Mesenchymal stem cell (in vitro differentiated cells and primary cell): Measurements from ENCODE around the gene AUTS2.

Experiments
- DNase-seq: peaks from one replicate; pipeline ENCODE4 v3.0.0-alpha.2; 2013
- H2AFZ ChIP-seq: one replicate; pipeline ENCODE4 v1.6.1; 2013; ENCODE audit warnings: low read depth, mild to moderate bottlenecking, control low read depth, inconsistent platforms, low read length, moderate library complexity
- H2AK5ac ChIP-seq: 2 replicates; pipeline ENCODE4 v1.6.1; 2013; ENCODE audit warnings: low read length, moderate library complexity, mild to moderate bottlenecking, inconsistent platforms; ENCODE audit not compliant: severe bottlenecking
- H2BK120ac ChIP-seq: one replicate; pipeline ENCODE4 v1.6.1; 2013; ENCODE audit warnings: low read depth, mild to moderate bottlenecking, inconsistent platforms, low read length, moderate library complexity
- H2BK12ac ChIP-seq, 2 experiments: one replicate each; pipeline ENCODE4 v1.6.1; 2013; ENCODE audit warnings: inconsistent platforms in 2 of 2, low read length in 2 of 2, mild to moderate bottlenecking in 2 of 2, moderate library complexity in 2 of 2, control low read depth in 1 of 2
- H2BK15ac ChIP-seq: one replicate; pipeline ENCODE4 v1.6.1; 2013; ENCODE audit warnings: mild to moderate bottlenecking, low read depth, inconsistent platforms; ENCODE audit not compliant: poor library complexity, severe bottlenecking
- H2BK5ac ChIP-seq: 2 replicates; pipeline ENCODE4 v1.6.1; 2013; ENCODE audit warnings: low read depth, mild to moderate bottlenecking, low read length, control low read depth, inconsistent platforms; ENCODE audit not compliant: poor library complexity, severe bottlenecking
- H3K14ac ChIP-seq, 2 experiments: one replicate each; pipeline ENCODE4 v1.6.1; 2013; ENCODE audit warnings: inconsistent platforms in 2 of 2, low read length in 2 of 2, control low read depth in 1 of 2, mild to moderate bottlenecking in 1 of 2, moderate library complexity in 1 of 2
- H3K18ac ChIP-seq, 2 experiments: one replicate each; pipeline ENCODE4 v1.6.1; 2013; ENCODE audit warnings: inconsistent platforms in 2 of 2, low read length in 2 of 2, control low read depth in 1 of 2, low read depth in 1 of 2, mild to moderate bottlenecking in 1 of 2
- H3K23ac ChIP-seq, 2 experiments: one replicate each; pipeline ENCODE4 v1.6.1; 2013; ENCODE audit warnings: inconsistent platforms in 2 of 2, low read length in 2 of 2, mild to moderate bottlenecking in 2 of 2, moderate library complexity in 2 of 2, control low read depth in 1 of 2
- H3K27ac ChIP-seq: 2 replicates; pipeline ENCODE4 v1.5.1; 2013; ENCODE audit warnings: mild to moderate bottlenecking, moderate library complexity, low read length, control low read depth, inconsistent platforms; ENCODE audit not compliant: poor library complexity, severe bottlenecking
- H3K27me3 ChIP-seq, 2 experiments: 2 replicates each; pipeline versions ENCODE4 v1.6.1 to v1.7.0; 2013; ENCODE audit warnings: low read length in 2 of 2, mild to moderate bottlenecking in 2 of 2, moderate library complexity in 2 of 2, control low read depth in 1 of 2, inconsistent platforms in 1 of 2; ENCODE audit not compliant: control insufficient read depth in 1 of 2, insufficient read depth in 1 of 2
- H3K36me3 ChIP-seq, 2 experiments: 2 replicates each; pipeline versions ENCODE4 v1.6.1 to v1.7.0; 2013; ENCODE audit warnings: low read length in 2 of 2, control low read depth in 1 of 2, inconsistent platforms in 1 of 2, low read depth in 1 of 2, mild to moderate bottlenecking in 1 of 2; ENCODE audit not compliant: insufficient read depth in 2 of 2, control insufficient read depth in 1 of 2
- H3K4ac ChIP-seq, 2 experiments: one replicate each; pipeline ENCODE4 v1.6.1; 2013; ENCODE audit warnings: inconsistent platforms in 2 of 2, low read length in 2 of 2, mild to moderate bottlenecking in 2 of 2, moderate library complexity in 2 of 2, control low read depth in 1 of 2, low read depth in 1 of 2
- H3K4me1 ChIP-seq: 2 replicates; pipeline ENCODE4 v1.6.1; 2013; ENCODE audit warnings: low read depth, low read length, control low read depth; ENCODE audit not compliant: control insufficient read depth, insufficient read depth
- H3K4me2 ChIP-seq: 2 replicates; pipeline ENCODE4 v1.6.1; 2013; ENCODE audit warnings: low read length, mild to moderate bottlenecking, inconsistent platforms; ENCODE audit not compliant: poor library complexity, severe bottlenecking
- H3K4me3 ChIP-seq, 2 experiments: 2 replicates each; pipeline versions ENCODE4 v1.5.1 to v1.7.0; 2013; ENCODE audit warnings: low read length in 2 of 2, mild to moderate bottlenecking in 2 of 2, control low read depth in 1 of 2, low read depth in 1 of 2; ENCODE audit not compliant: insufficient read depth in 1 of 2
- H3K79me1 ChIP-seq: replicated peaks from 2 replicates; pipeline ENCODE4 v1.6.1; 2013; ENCODE audit warnings: mild to moderate bottlenecking, control low read depth, low read length, inconsistent platforms; ENCODE audit not compliant: poor library complexity, severe bottlenecking
- H3K9ac ChIP-seq: 2 replicates; pipeline ENCODE4 v1.7.0; 2013; ENCODE audit warnings: mild to moderate bottlenecking, low read length, moderate library complexity
- H3K9me3 ChIP-seq: 2 replicates; pipeline ENCODE4 v1.7.0; 2013; ENCODE audit warnings: mild to moderate bottlenecking, low read length; ENCODE audit not compliant: control insufficient read depth
- H4K8ac ChIP-seq: one replicate; pipeline ENCODE4 v1.6.1; 2013; ENCODE audit warnings: inconsistent platforms, mild to moderate bottlenecking, low read length, moderate library complexity
- H4K91ac ChIP-seq: one replicate; pipeline ENCODE4 v1.6.1; 2013; ENCODE audit warnings: mild to moderate bottlenecking, low read length, inconsistent platforms
- WGBS: methylation state at CpG from one replicate; pipeline ENCODE4 v1.1.7; 2013; ENCODE audit warnings: mixed read lengths; 5-methylcytosine and 5-hydroxymethylcytosine counted together

AUTS2 gene

DNA sequence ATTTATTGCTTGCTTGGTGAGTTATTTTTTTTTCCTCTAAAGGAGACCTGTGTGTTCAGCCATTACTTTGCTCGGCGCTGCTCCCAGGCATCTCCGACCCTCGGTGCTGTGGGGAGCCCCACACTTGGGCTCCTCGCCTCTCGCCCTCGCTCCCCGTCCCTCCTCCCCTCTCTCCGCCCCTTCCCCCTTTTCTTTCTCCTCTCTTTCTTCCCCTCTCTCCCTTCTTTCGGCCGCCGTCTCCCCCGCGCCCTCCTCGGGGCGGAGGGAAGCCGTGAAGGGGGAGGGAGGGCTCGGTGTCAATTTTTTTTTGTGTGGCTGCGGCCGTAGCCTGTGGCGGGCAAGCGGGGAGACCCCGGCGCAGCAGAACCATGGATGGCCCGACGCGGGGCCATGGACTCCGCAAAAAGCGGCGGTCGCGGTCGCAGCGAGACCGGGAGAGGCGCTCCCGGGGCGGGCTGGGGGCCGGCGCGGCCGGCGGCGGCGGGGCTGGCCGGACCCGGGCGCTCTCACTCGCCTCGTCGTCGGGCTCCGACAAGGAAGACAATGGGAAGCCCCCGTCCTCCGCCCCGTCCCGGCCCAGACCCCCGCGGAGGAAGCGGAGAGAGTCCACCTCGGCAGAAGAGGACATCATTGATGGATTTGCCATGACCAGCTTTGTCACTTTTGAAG lies 1.1 kb downstream of the AUTS2 start:
- Histone ChIP-seq H3K27me3 (no peaks in the 10 kb centered on the region), H3K14ac (peak overlapping the region in 1 of 2 experiments; percentile 18), H3K4me3 (peak overlapping the region; percentile 91 to 93), H2BK120ac (no peak overlapping the region), H2BK12ac (no peak overlapping the region), H3K9ac (peak overlapping the region; percentile 92), H4K91ac (no peak overlapping the region), H2BK5ac (no peak overlapping the region), H3K4me1 (peaks cover 6% of the 10 kb centered on the region), H2BK15ac (no peak overlapping the region), H3K4ac (no peak overlapping the region), H3K18ac (no peak overlapping the region), H4K8ac (no peak overlapping the region), H3K27ac (no peak overlapping the region), H3K4me2 (peak overlapping the region; percentile 94), H3K36me3 (no peaks in the 10 kb centered on the region), H3K9me3 (no peaks in the 10 kb centered on the region), H3K23ac (no peak overlapping the region), H2AFZ (peak overlapping the region; percentile 15), H2AK5ac (no peak overlapping the region), H3K79me1 (peaks cover 22% of the 10 kb centered on the region)
- under 1% methylated on average over 42 of the region's 61 CpGs for WGBS
- peak; percentile 17 for DNase-seq

DNA sequence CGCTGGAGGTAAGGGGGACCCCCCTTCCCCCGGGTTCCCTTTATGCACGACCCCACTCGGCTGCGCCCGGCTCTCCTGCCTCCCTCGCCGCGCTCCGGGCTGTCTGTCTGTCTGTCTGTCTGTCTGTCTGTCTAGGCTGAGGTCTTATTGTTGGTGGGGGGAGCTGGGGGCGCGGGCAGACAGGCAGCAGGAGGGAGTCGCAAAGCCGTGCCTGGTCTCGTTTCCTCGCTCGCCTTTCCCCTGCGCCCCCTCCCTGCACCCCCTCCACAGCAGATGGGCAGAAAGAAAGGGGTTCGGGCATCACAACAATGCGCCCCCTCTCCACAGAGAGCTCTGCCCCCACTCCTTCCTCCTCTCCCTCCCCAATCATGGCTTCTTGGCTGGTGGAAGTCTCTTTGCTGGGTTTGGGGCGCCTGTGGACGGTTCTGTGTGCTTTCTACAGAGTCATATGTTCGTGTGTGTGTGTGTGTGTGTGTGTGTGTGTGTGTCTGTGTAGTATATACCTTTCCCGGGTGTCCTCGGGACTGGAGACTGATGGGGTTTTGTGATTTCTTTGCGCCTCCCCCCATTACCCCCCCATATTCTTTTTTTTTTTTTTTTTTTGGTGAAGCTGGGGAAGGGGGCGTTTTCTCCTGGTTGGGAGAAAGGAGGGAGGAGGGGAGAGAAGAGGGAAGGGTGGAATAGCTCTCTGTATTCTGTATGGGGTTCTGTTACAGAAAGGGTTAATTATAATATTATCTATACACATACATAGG lies 1.9 kb downstream of the AUTS2 start:
- H2BK15ac ChIP-seq: no peak overlapping the region
- H3K36me3 ChIP-seq: no peaks in the 10 kb centered on the region
- H3K4ac ChIP-seq: no peak overlapping the region
- peak overlapping the region; percentile 91 to 93 for H3K4me3 ChIP-seq
- H4K91ac ChIP-seq: no peak overlapping the region
- no peak overlapping the region for H3K27ac ChIP-seq
- H2AFZ ChIP-seq: no peak overlapping the region
- H3K4me1 ChIP-seq: peaks cover 6% of the 10 kb centered on the region
- H2BK12ac ChIP-seq: no peak overlapping the region
- H3K9me3 ChIP-seq: no peaks in the 10 kb centered on the region
- peak overlapping the region; percentile 94 for H3K4me2 ChIP-seq
- peak overlapping the region; percentile 52 for H4K8ac ChIP-seq
- peak overlapping the region; percentile 92 for H3K9ac ChIP-seq
- WGBS: 0% methylated on average over 5 of the region's 27 CpGs
- no peak overlapping the region for H2BK5ac ChIP-seq
- no peak for DNase-seq
- H3K27me3 ChIP-seq: no peaks in the 10 kb centered on the region
- no peak overlapping the region for H2AK5ac ChIP-seq
- H3K14ac ChIP-seq: no peak overlapping the region
- H2BK120ac ChIP-seq: no peak overlapping the region
- peak overlapping the region in 1 of 2 experiments; percentile 13 for H3K18ac ChIP-seq
- no peak overlapping the region for H3K23ac ChIP-seq
- peaks cover 26% of the 10 kb centered on the region for H3K79me1 ChIP-seq

DNA sequence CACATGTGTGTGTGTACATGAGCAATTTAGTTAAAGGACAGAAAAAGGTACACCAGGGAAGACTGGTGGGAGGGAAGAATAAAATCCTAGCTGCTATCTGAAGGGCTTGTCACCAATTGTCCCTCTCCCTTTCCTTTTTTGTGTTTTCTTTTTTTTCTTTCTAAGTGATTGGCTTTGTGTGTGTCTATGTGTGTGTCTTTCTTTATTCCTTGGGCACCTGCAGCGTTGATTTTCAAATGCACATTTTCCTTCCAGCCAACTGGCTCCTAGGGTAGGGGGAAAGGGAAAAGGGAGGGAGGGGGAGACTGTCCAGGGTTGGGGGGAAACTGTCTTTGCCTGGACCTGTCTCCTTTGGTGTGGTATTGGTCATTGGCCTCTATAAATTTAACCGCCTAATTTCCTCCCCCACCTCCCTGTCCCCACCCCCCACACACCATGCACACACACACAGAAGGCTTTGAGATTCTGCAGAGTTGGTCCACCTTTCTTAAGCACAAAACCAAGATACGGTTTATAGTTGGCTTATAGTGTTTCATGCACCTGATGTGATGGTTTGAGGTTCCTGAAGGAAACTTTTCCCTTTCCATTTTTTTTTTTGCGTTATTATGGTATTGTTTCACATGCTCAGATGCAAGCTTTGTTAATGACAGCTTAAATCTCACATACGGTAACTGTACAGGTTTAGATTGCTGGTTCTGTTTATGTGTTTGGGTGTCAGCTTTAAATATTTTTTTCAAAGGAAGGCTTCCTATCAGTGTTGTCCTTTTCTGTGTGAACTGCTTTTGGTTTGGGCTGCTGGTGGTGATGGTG lies 2.6 kb downstream of the AUTS2 start:
- Histone ChIP-seq H3K27ac (no peak overlapping the region), H2AFZ (no peak overlapping the region), H3K14ac (no peak overlapping the region), H2AK5ac (no peak overlapping the region), H3K23ac (no peak overlapping the region), H3K9ac (peak overlapping the region; percentile 92), H2BK120ac (no peak overlapping the region), H2BK15ac (no peak overlapping the region), H4K91ac (no peak overlapping the region), H3K9me3 (no peaks in the 10 kb centered on the region), H3K4me3 (peak overlapping the region in 1 of 2 experiments; percentile 93), H3K4me1 (peaks cover 6% of the 10 kb centered on the region), H3K79me1 (peaks cover 26% of the 10 kb centered on the region), H3K4ac (no peak overlapping the region), H3K18ac (no peak overlapping the region), H3K36me3 (no peaks in the 10 kb centered on the region), H2BK12ac (no peak overlapping the region), H3K27me3 (no peaks in the 10 kb centered on the region), H3K4me2 (peak overlapping the region; percentile 94), H4K8ac (no peak overlapping the region), H2BK5ac (no peak overlapping the region)
- 54% methylated on average over 4 of the region's 5 CpGs for WGBS
- no peak for DNase-seq

DNA sequence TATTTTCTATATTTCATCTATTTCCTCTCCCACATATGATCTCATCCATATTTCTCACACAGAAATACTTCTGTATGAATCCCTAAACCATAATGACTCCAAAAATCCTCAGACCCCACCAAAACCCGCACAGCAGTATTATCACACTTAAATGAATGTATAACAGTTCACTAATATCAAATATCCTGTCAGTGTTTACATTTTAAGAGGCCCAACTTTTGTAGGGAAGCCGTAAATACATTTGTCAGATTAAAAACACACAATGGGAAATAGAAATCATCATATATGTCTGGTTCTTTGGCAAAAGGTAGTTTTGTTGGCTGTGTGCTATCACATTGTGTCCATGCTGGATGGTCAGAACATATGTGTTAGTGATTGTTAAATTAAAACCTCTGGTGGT lies 4.2 kb downstream of the AUTS2 start:
- no peak overlapping the region for H3K4me2 ChIP-seq
- DNase-seq: no peak
- H3K14ac ChIP-seq: no peak overlapping the region
- H4K91ac ChIP-seq: no peak overlapping the region
- H3K4ac ChIP-seq: no peak overlapping the region
- H3K18ac ChIP-seq: no peak overlapping the region
- H2BK5ac ChIP-seq: no peak overlapping the region
- H3K23ac ChIP-seq: no peak overlapping the region
- H3K27ac ChIP-seq: no peak overlapping the region
- 75% methylated on average over 1 of the region's 2 CpGs for WGBS
- no peak overlapping the region for H2AFZ ChIP-seq
- H3K27me3 ChIP-seq: no peaks in the 10 kb centered on the region
- H2BK15ac ChIP-seq: no peak overlapping the region
- no peaks in the 10 kb centered on the region for H3K9me3 ChIP-seq
- H2BK12ac ChIP-seq: no peak overlapping the region
- no peak overlapping the region for H3K4me3 ChIP-seq
- H2AK5ac ChIP-seq: no peak overlapping the region
- H3K9ac ChIP-seq: no peak overlapping the region
- no peaks in the 10 kb centered on the region for H3K36me3 ChIP-seq
- H2BK120ac ChIP-seq: no peak overlapping the region
- H3K4me1 ChIP-seq: peaks cover 6% of the 10 kb centered on the region
- peaks cover 29% of the 10 kb centered on the region for H3K79me1 ChIP-seq
- H4K8ac ChIP-seq: no peak overlapping the region
